HepG2 (cell line): ENCODE data around the gene PRDM10. TPM values are rescaled to one million over a fixed set of nuclear protein-coding genes. Genes with fewer than 3 reads are reported as not detected.
A peak's percentile ranks its signal among the peaks of the same experiment; 100 is the strongest.

Experiments used
- BRD4 ChIP-seq: sonication (generic); formaldehyde crosslinking; IDR thresholded peaks from 2 replicates; pipeline ENCODE4 v1.4.0; 2020; ENCODE audit warnings: missing genetic modification reagents
- DDIT3 ChIP-seq: sonication (generic); formaldehyde crosslinking; IDR thresholded peaks from 2 replicates; pipeline ENCODE4 v1.4.0; 2020; ENCODE audit warnings: mild to moderate bottlenecking, missing genetic modification reagents
- GABPB1 ChIP-seq: IDR thresholded peaks from 2 replicates; pipeline ENCODE4 v1.6.1; 2016; ENCODE audit warnings: mild to moderate bottlenecking, missing genetic modification reagents, moderate library complexity, missing compliant biosample characterization
- HDAC1 ChIP-seq: sonication (generic); formaldehyde crosslinking; IDR thresholded peaks from 2 replicates; pipeline ENCODE4 v1.5.1; 2020; ENCODE audit warnings: mild to moderate bottlenecking, missing genetic modification reagents
- JUND ChIP-seq: sonication (generic); formaldehyde crosslinking; IDR thresholded peaks from 2 replicates; pipeline ENCODE4 v1.8.0; 2022; ENCODE audit warnings: mild to moderate bottlenecking, missing genetic modification reagents
- KMT2A ChIP-seq: sonication (generic); formaldehyde crosslinking; IDR thresholded peaks from 2 replicates; pipeline ENCODE4 v1.4.0; 2020; ENCODE audit warnings: missing genetic modification reagents
- NPAS2 ChIP-seq: sonication (generic); formaldehyde crosslinking; IDR thresholded peaks from 2 replicates; pipeline ENCODE4 v1.8.0; 2022; ENCODE audit warnings: mild to moderate bottlenecking, missing genetic modification reagents, borderline replicate concordance
- PBX3 ChIP-seq: sonication (generic); formaldehyde crosslinking; IDR thresholded peaks from 2 replicates; pipeline ENCODE4 v1.8.1; 2023; ENCODE audit warnings: missing genetic modification reagents, inconsistent platforms, borderline replicate concordance
- RXRB ChIP-seq: IDR thresholded peaks from 2 replicates; pipeline ENCODE4 v1.6.1; 2016; ENCODE audit warnings: borderline replicate concordance, missing genetic modification reagents, missing compliant biosample characterization
- SIX4 ChIP-seq: sonication (generic); formaldehyde crosslinking; IDR thresholded peaks from 2 replicates; pipeline ENCODE4 v1.4.0; 2020; ENCODE audit warnings: missing genetic modification reagents
- TCF7L2 ChIP-seq: IDR thresholded peaks from 2 replicates; pipeline ENCODE4 v1.6.1; 2011; ENCODE audit warnings: mild to moderate bottlenecking, low read depth, low read length, moderate library complexity
- ZBTB43 ChIP-seq: sonication (generic); formaldehyde crosslinking; conservative IDR thresholded peaks from 2 replicates; pipeline ENCODE4 v1.4.0; 2020; ENCODE audit warnings: missing genetic modification reagents
- ZNF501 ChIP-seq: sonication (generic); formaldehyde crosslinking; IDR thresholded peaks from 2 replicates; pipeline ENCODE4 v1.5.1; 2020; ENCODE audit warnings: mild to moderate bottlenecking, moderate library complexity, missing genetic modification reagents
- ZNF644 ChIP-seq: IDR thresholded peaks from 2 replicates; pipeline ENCODE4 v1.6.1; 2016; ENCODE audit warnings: low read depth
- ZNF737 ChIP-seq: sonication (generic); formaldehyde crosslinking; IDR thresholded peaks from 2 replicates; pipeline ENCODE4 v1.5.0; 2020; ENCODE audit warnings: missing genetic modification reagents, mild to moderate bottlenecking, borderline replicate concordance
- ZNF790 ChIP-seq: sonication (generic); formaldehyde crosslinking; IDR thresholded peaks from 2 replicates; pipeline ENCODE4 v1.8.0; 2022; ENCODE audit warnings: missing genetic modification reagents, mild to moderate bottlenecking, borderline replicate concordance
- polyA plus RNA-seq, 8 experiments: library from polyadenylated mRNA; depleted of rRNA in 3 of 8; stranded (reverse) in 7 of 8; unstranded in 1 of 8; fragments of >200 nt; fragmentation: Illumina TruSeq in 4 of 8; extraction: Trizol in 4 of 8; gene quantifications; 2 replicates each; pipeline versions ENCODE4 v1.2.1 to v1.2.3, GENCODE V29; 2011 to 2016; ENCODE audit warnings: low read depth in 4 of 8, missing spikeins in 1 of 8, mixed read lengths in 1 of 8; ENCODE audit not compliant: insufficient read depth in 1 of 8
- total RNA-seq, 5 experiments: library from RNA; depleted of rRNA; stranded (reverse); fragments of >200 nt; fragmentation: Illumina TruSeq; extraction: Trizol; gene quantifications; 2 replicates each; pipeline ENCODE4 v1.2.3, GENCODE V29; 2016; ENCODE audit warnings: low read depth in 1 of 5
- TF ChIP-seq, protein P1 (sequence below): sonication (generic); formaldehyde crosslinking; IDR thresholded peaks from 2 replicates; pipeline ENCODE4 v1.5.0; 2020; ENCODE audit warnings: mild to moderate bottlenecking, missing genetic modification reagents
- TF ChIP-seq, protein P2 (sequence below): IDR thresholded peaks from 2 replicates; pipeline ENCODE4 v1.6.1; 2016; ENCODE audit warnings: control low read depth
- TF ChIP-seq, protein P3 (sequence below): sonication (generic); formaldehyde crosslinking; conservative IDR thresholded peaks from 2 replicates; pipeline ENCODE4 v1.8.0; 2022; ENCODE audit warnings: missing genetic modification reagents

Gene PRDM10
- total and polyA plus RNA-seq, 2 of the 13 experiments (the other 11 are each of a cell fraction or from before 2014, with no cell fraction given) = 5.7 to 5.8 TPM

DNA sequence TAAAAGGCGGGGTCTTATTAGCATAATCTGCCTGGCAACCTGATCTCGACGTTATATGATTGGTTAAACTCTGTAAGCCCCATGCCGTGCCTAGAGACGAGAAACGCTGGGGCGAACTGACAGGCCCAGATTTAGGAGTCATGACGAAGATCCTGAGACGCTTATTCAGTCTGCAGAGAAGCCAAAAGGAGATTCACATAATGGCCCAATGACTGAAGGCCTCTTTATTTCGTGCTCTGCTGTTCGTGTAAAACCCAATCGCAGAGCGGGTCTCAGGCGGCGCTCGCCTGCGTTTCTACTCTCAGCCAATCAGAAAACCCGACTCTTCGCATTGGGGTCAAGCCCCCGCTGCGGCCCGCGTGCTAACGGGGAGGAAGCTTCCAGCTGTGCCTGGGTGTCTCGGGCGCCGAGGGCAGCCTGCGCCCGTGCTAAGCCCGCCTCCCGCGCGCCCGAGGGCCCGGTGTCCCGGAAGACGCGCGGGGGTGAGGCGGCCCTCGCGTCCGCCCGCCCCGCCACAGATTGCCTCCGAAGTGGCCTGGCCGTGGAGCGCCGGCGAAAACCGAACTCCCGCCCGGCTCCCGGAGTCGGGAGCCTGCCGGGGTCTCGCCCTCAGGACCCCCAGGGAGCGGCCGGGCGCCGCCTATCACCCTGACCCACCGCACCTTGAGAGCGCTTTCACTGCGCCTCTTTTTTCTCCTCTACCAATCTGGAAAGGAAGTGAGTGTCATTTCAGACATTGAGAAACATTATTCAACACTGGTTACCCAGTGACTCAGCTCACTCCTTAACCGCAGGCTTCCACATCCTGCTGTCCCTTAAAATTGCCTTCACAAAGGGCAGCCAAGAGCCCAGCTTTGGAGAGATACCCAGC lies 446 bp upstream of the PRDM10 start (continued):
- TF ChIP-seq, protein P1, sequence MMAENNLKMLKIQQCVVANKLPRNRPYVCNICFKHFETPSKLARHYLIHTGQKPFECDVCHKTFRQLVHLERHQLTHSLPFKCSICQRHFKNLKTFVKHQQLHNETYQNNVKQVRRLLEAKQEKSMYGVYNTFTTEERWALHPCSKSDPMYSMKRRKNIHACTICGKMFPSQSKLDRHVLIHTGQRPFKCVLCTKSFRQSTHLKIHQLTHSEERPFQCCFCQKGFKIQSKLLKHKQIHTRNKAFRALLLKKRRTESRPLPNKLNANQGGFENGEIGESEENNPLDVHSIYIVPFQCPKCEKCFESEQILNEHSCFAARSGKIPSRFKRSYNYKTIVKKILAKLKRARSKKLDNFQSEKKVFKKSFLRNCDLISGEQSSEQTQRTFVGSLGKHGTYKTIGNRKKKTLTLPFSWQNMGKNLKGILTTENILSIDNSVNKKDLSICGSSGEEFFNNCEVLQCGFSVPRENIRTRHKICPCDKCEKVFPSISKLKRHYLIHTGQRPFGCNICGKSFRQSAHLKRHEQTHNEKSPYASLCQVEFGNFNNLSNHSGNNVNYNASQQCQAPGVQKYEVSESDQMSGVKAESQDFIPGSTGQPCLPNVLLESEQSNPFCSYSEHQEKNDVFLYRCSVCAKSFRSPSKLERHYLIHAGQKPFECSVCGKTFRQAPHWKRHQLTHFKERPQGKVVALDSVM = peak; percentile 66; the same call in 1 of the 2 replicates
- TF ChIP-seq, protein P2, sequence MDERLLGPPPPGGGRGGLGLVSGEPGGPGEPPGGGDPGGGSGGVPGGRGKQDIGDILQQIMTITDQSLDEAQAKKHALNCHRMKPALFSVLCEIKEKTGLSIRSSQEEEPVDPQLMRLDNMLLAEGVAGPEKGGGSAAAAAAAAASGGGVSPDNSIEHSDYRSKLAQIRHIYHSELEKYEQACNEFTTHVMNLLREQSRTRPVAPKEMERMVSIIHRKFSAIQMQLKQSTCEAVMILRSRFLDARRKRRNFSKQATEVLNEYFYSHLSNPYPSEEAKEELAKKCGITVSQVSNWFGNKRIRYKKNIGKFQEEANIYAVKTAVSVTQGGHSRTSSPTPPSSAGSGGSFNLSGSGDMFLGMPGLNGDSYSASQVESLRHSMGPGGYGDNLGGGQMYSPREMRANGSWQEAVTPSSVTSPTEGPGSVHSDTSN (CRISPR knock-in tag) = no peak
- TF ChIP-seq HDAC1 (peak; percentile 42; the same call in 1 of the 2 replicates), DDIT3 (no peak), ZNF790 (CRISPR knock-in tag) (peak; percentile 85; the same call in 1 of the 2 replicates), BRD4 (peak; percentile 89), PBX3 (CRISPR knock-in tag) (no peak), JUND (no peak), NPAS2 (CRISPR knock-in tag) (no peak), ZNF737 (CRISPR knock-in tag) (no peak), ZBTB43 (CRISPR knock-in tag) (peak; percentile 81; the same call in 1 of the 2 replicates), ZNF644 (0 out of 2 replicates have a peak, but pooled peaks have one; percentile 36), TCF7L2 (no peak), ZNF501 (CRISPR knock-in tag) (peak; percentile 72), SIX4 (CRISPR knock-in tag) (0 out of 2 replicates have a peak, but pooled peaks have one; percentile 10), RXRB (CRISPR knock-in tag) (no peak), GABPB1 (CRISPR knock-in tag) (peak; percentile 72; the same call in 1 of the 2 replicates), KMT2A (CRISPR knock-in tag) (peak; percentile 37; the same call in 1 of the 2 replicates)
- TF ChIP-seq, protein P3, sequence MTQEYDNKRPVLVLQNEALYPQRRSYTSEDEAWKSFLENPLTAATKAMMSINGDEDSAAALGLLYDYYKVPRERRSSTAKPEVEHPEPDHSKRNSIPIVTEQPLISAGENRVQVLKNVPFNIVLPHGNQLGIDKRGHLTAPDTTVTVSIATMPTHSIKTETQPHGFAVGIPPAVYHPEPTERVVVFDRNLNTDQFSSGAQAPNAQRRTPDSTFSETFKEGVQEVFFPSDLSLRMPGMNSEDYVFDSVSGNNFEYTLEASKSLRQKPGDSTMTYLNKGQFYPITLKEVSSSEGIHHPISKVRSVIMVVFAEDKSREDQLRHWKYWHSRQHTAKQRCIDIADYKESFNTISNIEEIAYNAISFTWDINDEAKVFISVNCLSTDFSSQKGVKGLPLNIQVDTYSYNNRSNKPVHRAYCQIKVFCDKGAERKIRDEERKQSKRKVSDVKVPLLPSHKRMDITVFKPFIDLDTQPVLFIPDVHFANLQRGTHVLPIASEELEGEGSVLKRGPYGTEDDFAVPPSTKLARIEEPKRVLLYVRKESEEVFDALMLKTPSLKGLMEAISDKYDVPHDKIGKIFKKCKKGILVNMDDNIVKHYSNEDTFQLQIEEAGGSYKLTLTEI (CRISPR knock-in tag) = no peak
